ENCODE measurements around the gene ATN1.
A peak's percentile ranks its signal among the peaks of the same experiment; 100 is the strongest.

ATN1 gene

DNA sequence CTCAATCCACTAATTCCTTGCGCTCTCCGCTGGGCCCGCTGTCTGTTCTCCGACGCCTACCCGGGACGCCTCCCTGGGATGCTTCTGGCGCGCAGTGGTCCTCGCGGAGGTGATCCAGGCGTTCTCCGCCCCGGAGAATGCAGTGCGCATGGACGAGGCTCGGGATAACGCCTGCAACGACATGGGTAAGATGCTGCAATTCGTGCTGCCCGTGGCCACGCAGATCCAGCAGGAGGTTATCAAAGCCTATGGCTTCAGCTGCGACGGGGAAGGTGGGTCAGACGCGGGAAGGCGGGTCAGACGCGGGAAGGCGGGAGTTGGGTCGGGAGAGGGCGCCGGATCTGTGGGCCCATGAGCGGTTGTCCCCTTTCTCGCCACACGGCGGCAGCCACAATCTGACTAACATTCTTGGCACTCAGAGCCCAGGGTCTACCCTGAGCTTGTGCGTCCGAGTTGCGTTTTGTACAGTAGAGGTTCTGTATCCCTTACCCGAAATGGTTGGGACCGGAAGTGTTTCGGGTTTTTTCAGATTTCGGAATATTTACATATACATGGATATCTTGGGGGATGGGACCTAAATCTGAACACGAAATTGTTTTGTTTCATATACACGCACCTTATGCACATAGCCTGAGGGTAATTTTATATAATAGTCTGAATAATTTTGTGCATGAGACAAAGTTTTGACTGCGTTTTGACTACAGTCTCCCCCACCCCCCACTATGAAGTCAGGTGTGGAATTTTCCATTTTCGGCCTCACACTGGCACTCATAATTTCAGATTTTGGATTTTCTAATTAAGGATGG, 16.8 kb downstream of the ATN1 start:
- peak; percentile 90 for DNase-seq (ENCODE audit: low read depth)

GRCh38 chr12:6945613-6946012, 17.9 kb downstream of the ATN1 start:
- DNase-seq (ENCODE audit: low read depth): no peak

GRCh38 chr12:6946033-6946919, 18.5 kb downstream of the ATN1 start:
- DNase-seq (ENCODE audit: low read depth): no peak

DNA sequence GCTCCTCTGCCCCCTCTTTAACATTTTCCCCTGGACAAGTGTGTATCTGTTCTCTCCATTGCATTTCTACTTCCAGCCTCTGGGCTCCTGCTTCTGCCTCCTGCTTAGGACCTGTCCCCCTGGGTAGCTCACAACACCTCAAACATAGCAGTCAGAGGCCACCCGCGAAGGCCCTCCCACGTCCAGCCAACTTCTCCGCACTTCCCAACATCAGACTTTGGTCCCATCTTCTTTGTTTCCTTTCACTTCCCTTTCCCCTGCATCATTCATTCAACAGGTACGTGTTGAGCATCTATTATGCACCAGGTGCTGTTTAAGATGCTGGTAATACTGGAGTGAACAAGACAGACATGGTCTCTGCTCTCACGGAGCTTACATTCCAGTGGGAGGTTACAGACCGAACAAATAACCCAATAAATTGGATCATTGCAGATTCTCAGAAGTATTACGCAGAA, 19.2 kb downstream of the ATN1 start:
- DNase-seq (ENCODE audit: low read depth): no peak

- DNase-seq (ENCODE audit: low read depth): no peak
These were observed 19.9 kb downstream of the ATN1 start for GRCh38 chr12:6947615-6948014.

DNA sequence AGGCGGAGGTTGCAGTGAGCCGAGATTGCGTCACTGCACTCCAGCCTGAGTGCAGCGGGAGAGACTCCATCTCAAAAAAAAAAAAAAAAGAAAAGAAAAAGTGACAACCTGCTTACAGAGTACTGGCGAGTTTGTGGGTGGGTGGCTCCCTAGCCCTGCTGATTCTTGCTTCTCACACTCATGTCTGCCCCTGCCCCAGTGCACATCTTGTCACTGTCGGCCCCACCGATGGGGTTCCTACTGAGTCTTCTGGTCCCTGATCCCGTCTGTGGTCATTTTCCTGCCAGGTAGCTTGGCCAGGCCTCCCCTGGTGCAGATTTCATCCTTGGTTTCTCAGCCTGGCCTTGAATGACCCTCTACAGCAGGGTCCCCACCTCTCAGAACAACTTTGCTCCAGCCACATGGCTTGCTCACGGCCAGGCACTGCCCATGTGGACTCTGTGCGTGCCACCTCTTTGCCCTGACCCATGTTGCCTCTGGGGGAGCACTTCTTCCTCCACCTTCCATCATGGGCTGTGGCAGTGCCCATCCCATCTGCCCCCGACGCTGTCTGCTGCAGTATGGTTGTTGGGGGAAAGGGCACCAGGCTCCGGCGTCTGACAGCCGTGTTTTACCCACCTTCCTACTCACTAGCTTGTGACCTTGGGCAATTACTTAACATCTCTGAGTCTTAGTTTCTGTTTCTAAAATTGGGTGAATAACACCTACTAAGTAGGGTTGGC, 21.3 kb downstream of the ATN1 start:
- no peak for DNase-seq (ENCODE audit: low read depth)

DNA sequence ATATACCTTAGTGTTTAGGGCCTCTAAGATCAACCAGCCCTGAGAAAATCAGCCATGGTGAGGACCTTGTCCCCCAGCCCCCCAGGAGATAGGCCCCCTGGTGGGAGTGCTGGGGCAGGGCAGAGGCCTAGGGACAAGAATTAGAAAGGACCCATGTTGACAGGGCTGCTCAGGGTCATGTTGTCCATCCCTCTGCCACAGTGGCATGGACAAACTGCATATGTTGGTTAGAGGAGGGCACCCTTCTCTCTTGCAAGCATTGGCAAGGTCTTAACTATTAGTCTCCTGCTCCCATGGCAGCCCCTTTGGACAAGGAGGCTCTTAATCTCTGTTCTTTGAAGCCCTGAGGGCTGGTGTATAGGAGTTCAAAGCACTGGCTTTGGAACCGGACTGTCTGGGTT, 22.6 kb downstream of the ATN1 start:
- no peak for DNase-seq (ENCODE audit: low read depth)

- no peak for DNase-seq (ENCODE audit: low read depth)
These were observed 23.2 kb downstream of the ATN1 start, which contains the start of gene PTPN6 for GRCh38 chr12:6950811-6951540. TSS of gene PTPN6 (plus strand) at chr12:6951356. CDS start at chr12:6951513, 157 bp downstream.

- no peak for DNase-seq (ENCODE audit: low read depth)
These were observed 23.9 kb downstream of the ATN1 start for GRCh38 chr12:6951551-6952120.

DNA sequence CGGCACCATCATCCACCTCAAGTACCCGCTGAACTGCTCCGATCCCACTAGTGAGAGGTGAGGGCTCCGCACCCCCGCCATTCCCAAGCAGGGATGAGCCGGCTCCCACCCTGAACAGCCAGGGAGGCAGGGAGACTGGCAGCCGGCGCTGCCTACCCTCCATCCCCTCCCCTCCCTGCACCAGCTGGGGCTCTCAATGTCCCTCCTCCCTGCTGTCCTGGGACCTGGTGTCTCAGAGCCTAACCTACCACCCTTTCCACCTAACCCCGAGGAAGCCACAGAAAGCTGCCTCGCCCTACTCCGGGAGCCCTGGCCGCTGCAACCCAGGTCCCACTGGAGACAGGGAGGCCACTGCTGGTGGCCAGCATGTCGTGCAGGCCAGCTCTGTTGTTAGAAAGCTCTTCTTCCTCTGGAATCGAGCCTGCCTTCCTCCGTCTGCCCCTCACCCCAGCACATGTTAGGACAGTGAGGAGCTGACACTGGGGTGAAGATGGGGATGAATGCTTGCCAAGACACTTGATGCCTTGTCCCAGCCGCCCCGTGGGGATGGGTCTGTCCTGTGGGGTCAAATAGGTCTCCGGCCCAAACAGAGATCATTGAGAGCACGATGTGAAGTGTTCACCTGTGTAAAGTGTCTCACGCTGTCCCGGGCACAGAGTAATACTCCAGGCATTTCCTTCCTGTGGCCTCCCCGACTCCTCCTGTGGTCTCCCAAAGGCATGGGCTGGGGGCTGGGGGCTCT, 24.5 kb downstream of the ATN1 start:
- DNase-seq (ENCODE audit: low read depth): no peak

DNA sequence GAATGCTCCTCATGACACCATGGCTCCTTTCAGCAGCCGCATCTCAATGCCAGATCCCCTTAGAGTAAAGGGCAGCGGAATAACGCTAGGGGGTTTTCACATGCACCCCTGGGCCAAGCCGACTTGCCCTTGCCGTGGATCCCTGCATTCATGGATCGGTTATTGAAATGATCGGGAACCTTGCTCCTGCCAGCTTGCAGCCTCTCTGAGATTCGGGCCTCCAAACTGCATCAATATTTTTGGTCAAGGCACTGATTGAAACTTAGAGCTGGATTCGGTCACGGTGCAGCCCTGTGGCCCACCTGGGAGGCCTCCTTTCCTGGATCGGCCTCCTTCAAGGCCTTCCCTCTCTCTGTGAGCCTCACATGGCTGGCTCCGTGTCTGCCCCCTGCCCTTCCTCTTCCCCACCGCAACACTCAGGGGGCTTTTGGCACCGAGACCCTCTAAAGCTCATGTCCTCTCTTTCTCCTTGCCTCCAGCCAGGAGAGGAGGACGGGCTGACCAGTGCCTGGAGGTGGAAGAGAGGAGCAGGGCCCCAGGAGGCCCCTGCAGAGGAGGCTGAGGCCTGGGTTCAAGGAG, 25.2 kb downstream of the ATN1 start:
- DNase-seq (ENCODE audit: low read depth): no peak

DNA sequence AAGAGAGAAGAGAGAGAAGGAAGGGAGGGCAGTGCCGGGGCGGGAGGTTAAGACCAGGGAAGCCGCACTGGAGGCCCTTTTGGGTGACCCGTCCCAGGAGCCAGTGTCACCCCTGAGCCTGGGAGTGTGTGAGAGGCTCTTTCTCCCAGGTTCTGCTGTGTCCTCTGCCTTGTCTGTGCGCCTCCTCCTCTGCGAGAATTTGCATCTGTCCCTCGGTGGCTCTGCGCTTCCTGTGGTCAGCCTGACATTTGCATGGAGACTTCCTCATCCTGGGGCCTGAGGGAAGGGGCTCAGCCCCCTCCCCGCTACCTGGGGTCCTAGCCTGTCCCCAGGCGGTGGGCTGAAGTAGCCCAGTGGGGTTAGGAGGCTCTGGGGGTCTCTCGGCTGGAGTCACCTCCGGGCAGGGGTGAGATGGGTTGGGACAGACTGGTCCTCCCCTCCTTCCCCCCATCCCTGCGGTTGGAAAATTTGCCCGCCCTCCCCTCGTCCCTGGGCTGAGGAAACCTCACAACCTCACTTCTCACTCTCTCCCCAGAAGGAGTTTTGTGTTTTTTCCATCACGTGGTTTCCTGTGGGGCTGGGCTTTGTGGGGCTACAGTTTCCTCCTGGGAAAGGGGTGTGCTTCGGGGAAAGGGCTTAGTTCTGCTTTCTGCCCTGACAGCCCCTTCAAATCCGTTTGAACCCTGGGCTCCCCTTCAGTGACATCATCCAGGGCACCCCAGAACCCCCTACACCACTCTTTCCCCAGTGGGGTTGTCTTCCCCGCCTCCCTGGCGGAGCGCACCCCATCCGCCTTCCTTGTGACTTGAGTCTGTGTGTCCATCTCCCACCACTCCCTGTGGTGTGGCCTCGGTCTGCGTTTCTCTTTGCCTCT, 25.9 kb downstream of the ATN1 start:
- DNase-seq (ENCODE audit: low read depth): no peak

GRCh38 chr12:6954316-6955107, 26.8 kb downstream of the ATN1 start:
- DNase-seq (ENCODE audit: low read depth): no peak

GRCh38 chr12:6955108-6956020, 27.6 kb downstream of the ATN1 start:
- no peak for DNase-seq (ENCODE audit: low read depth)

- no peak for DNase-seq (ENCODE audit: low read depth)
These were observed 28.4 kb downstream of the ATN1 start for GRCh38 chr12:6956021-6956727.

- DNase-seq (ENCODE audit: low read depth): no peak
These were observed 29.5 kb downstream of the ATN1 start for GRCh38 chr12:6957151-6957701.
